Measurements from ENCODE around the gene COL25A1. TPM values are rescaled to one million over a fixed set of nuclear protein-coding genes. Genes with fewer than 3 reads are reported as not detected.
"Not testable (repeated sequence)": the region's sequence is repeated elsewhere in the genome, so short reads cannot be mapped to it uniquely, and the experiment has no call there.

COL25A1 gene
- total RNA-seq, 2 experiments from 2014 or later: 0.67 TPM; not detected in 1

DNA sequence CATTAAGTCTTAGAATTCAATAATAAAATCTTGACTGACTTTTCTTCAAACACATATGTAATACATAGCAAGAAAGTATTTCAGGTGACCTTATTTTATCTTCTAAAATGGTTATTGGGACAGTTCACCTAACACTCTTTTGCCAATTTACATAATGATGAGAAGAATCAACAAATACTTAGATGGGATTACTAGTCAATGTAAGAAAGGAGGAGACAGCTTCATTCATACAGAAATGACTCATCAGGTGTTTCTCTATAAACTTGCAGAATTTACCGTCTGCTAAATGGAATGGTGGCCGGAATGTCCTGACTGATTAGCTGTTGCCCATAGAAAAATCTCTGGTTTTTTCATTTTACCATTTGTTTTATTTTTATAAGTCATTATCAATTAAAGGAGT lies 424.6 kb downstream of the COL25A1 start:
- Mint-ChIP-seq H3K27me3 (peaks cover 21% of the 10 kb centered on the region), H3K36me3 (no peaks in the 10 kb centered on the region), H3K4me3 (no peak overlapping the region), H3K27ac (no peak overlapping the region), H3K4me1 (no peaks in the 10 kb centered on the region), H3K9me3 (no peaks in the 10 kb centered on the region)
- ATAC-seq (ENCODE audit: low read depth): no peak
- POLR2A ChIA-PET: interaction anchor here (0.6 kb wide), 1 partner anchor 176 kb away, joined by 3 read pairs; no protein-coding TSS in a partner anchor
- no peak for DNase-seq

GRCh38 chr4:108874806-108875205 lies 427.7 kb downstream of the COL25A1 start:
- Mint-ChIP-seq H3K36me3 (no peaks in the 10 kb centered on the region), H3K27me3 (peaks cover 20% of the 10 kb centered on the region), H3K4me3 (no peak overlapping the region), H3K4me1 (no peaks in the 10 kb centered on the region), H3K27ac (no peak overlapping the region), H3K9me3 (no peaks in the 10 kb centered on the region)
- POLR2A ChIA-PET: no interaction called here
- DNase-seq (no peak), ATAC-seq (ENCODE audit: low read depth) (no peak)

GRCh38 chr4:108869970-108870369 lies 432.5 kb downstream of the COL25A1 start:
- peaks cover 23% of the 10 kb centered on the region for H3K27me3 Mint-ChIP-seq
- H3K36me3 Mint-ChIP-seq; H3K9me3 Mint-ChIP-seq; H3K4me3 Mint-ChIP-seq; H3K4me1 Mint-ChIP-seq; DNase-seq; POLR2A ChIA-PET; H3K27ac Mint-ChIP-seq; ATAC-seq (ENCODE audit: low read depth): not testable (repeated sequence)

GRCh38 chr4:108868606-108869227 lies 433.7 kb downstream of the COL25A1 start:
- ATAC-seq (ENCODE audit: low read depth): no peak
- H3K4me1 Mint-ChIP-seq: no peaks in the 10 kb centered on the region
- H3K4me3 Mint-ChIP-seq: no peak overlapping the region
- no peaks in the 10 kb centered on the region for H3K36me3 Mint-ChIP-seq
- H3K27ac Mint-ChIP-seq: no peak overlapping the region
- H3K9me3 Mint-ChIP-seq: no peaks in the 10 kb centered on the region
- DNase-seq: no peak
- peaks cover 22% of the 10 kb centered on the region for H3K27me3 Mint-ChIP-seq
- POLR2A ChIA-PET: no interaction called here

GRCh38 chr4:108867476-108867875 lies 435.0 kb downstream of the COL25A1 start:
- no peaks in the 10 kb centered on the region for H3K4me1 Mint-ChIP-seq
- DNase-seq (no peak), ATAC-seq (ENCODE audit: low read depth) (no peak)
- no peak overlapping the region for H3K27ac Mint-ChIP-seq
- no peaks in the 10 kb centered on the region for H3K9me3 Mint-ChIP-seq
- POLR2A ChIA-PET: no interaction called here
- no peak overlapping the region for H3K4me3 Mint-ChIP-seq
- no peaks in the 10 kb centered on the region for H3K36me3 Mint-ChIP-seq
- peaks cover 18% of the 10 kb centered on the region for H3K27me3 Mint-ChIP-seq

DNA sequence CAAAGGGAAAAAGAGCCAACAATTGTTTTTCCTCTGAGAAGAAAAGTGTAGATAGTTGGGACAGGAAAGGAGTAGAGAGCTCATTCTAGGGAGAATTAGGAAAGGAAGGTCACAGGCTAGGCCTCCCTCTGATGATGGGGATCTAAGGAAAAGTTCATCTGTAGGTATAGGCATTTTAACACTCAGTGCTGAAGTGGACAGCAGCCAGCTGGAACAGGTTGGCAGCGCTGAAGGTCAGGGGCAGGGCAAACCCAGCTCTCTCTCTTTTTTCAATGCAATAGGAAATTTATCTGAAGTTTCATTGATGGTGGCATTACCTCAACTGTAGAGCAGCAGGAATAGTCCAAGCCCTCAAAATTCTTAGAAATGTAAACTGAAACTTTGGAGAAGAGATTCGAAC lies 441.1 kb downstream of the COL25A1 start:
- Mint-ChIP-seq H3K4me3 (no peak overlapping the region), H3K36me3 (no peaks in the 10 kb centered on the region), H3K9me3 (no peaks in the 10 kb centered on the region), H3K27me3 (peaks cover 10% of the 10 kb centered on the region), H3K27ac (no peak overlapping the region), H3K4me1 (peaks cover 2% of the 10 kb centered on the region)
- no peak for DNase-seq
- ATAC-seq (ENCODE audit: low read depth): no peak
- POLR2A ChIA-PET: no interaction called here

- POLR2A ChIA-PET: no interaction called here
- Mint-ChIP-seq H3K36me3 (peaks cover 3% of the 10 kb centered on the region), H3K27me3 (no peaks in the 10 kb centered on the region), H3K27ac (no peak overlapping the region), H3K4me3 (no peak overlapping the region), H3K9me3 (peaks cover 4% of the 10 kb centered on the region), H3K4me1 (peaks cover 15% of the 10 kb centered on the region)
- ATAC-seq (ENCODE audit: low read depth) (no peak), DNase-seq (no peak)
Observed at GRCh38 chr4:108854786-108855185, 447.7 kb downstream of the COL25A1 start.

DNA sequence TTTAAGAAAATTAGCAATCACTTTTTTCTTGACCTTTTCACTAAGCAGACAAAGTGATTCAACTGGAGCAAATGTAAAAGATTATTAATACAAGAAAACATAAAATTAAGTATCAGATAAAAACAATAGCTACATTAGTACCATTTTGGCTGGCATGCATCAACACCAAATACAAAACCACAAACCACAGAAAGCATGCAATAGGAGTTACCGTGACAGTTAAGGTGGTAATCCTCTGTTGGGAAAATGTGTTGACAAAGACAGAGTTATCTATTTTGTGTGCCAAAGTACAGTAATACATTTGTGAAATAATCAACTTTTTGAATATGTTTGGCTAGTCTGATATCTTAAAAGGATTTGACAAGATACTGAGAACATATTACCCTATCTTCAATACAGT lies 449.8 kb downstream of the COL25A1 start:
- no peak overlapping the region for H3K4me3 Mint-ChIP-seq
- H3K27me3 Mint-ChIP-seq: no peaks in the 10 kb centered on the region
- peaks cover 16% of the 10 kb centered on the region for H3K4me1 Mint-ChIP-seq
- DNase-seq (no peak), ATAC-seq (ENCODE audit: low read depth) (no peak)
- H3K9me3 Mint-ChIP-seq: peaks cover 4% of the 10 kb centered on the region
- peaks cover 3% of the 10 kb centered on the region for H3K36me3 Mint-ChIP-seq
- POLR2A ChIA-PET: interaction anchor here (0.6 kb wide), 1 partner anchor 796 kb away, joined by 3 read pairs; no protein-coding TSS in a partner anchor
- H3K27ac Mint-ChIP-seq: no peak overlapping the region

- Mint-ChIP-seq H3K4me1 (peaks cover 16% of the 10 kb centered on the region), H3K36me3 (peaks cover 3% of the 10 kb centered on the region), H3K9me3 (peaks cover 4% of the 10 kb centered on the region), H3K27me3 (no peaks in the 10 kb centered on the region), H3K4me3 (no peak overlapping the region), H3K27ac (no peak overlapping the region)
- ATAC-seq (ENCODE audit: low read depth) (no peak), DNase-seq (no peak)
- POLR2A ChIA-PET: no interaction called here
Observed at GRCh38 chr4:108851366-108851765, 451.1 kb downstream of the COL25A1 start.

GRCh38 chr4:108850219-108850649 lies 452.2 kb downstream of the COL25A1 start:
- peak overlapping the region; percentile 37 for H3K4me3 Mint-ChIP-seq
- peaks cover 3% of the 10 kb centered on the region for H3K36me3 Mint-ChIP-seq
- H3K4me1 Mint-ChIP-seq: peaks cover 16% of the 10 kb centered on the region
- H3K9me3 Mint-ChIP-seq: peaks cover 4% of the 10 kb centered on the region
- H3K27ac Mint-ChIP-seq: no peak overlapping the region
- ATAC-seq (ENCODE audit: low read depth) (peak; percentile 66), DNase-seq (no peak)
- POLR2A ChIA-PET: no interaction called here
- no peaks in the 10 kb centered on the region for H3K27me3 Mint-ChIP-seq

- H3K27ac Mint-ChIP-seq: no peak overlapping the region
- H3K4me3 Mint-ChIP-seq: peak overlapping the region; percentile 37
- H3K27me3 Mint-ChIP-seq: no peaks in the 10 kb centered on the region
- POLR2A ChIA-PET: no interaction called here
- no peak for DNase-seq
- H3K4me1 Mint-ChIP-seq: peaks cover 16% of the 10 kb centered on the region
- peak; percentile 54 for ATAC-seq (ENCODE audit: low read depth)
- peaks cover 3% of the 10 kb centered on the region for H3K36me3 Mint-ChIP-seq
- H3K9me3 Mint-ChIP-seq: peaks cover 4% of the 10 kb centered on the region
Observed at GRCh38 chr4:108849611-108850168, 452.8 kb downstream of the COL25A1 start.

GRCh38 chr4:108846568-108846967 lies 455.9 kb downstream of the COL25A1 start:
- no peak for ATAC-seq (ENCODE audit: low read depth)
- H3K36me3 Mint-ChIP-seq: no peaks in the 10 kb centered on the region

DNA sequence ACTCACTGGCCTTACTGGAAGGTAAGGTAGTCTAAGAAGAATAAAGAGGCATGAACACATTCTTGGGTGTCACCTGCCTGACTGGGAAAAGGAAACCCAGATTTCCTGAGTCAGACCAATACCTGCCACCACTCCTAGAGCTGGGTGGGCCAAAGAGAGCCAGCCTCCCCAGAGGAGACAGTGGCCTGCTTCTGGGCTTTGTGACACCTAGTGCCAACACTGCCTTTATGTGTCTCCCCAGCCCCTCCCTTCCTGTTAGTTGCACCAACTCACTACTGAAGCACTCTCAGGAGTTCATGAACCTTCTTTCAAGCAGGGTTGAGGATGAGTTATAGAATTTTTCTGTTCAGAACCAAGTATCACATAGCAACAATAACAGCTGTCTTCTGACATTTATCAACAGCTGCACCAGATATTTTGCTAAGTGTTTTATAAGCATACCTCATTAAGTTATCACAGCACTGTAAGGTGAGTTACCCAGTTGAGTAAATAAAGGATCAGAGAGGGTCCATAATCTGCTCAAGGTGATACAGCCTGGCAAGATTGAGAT lies 462.0 kb downstream of the COL25A1 start:
- peak; percentile 45 for ATAC-seq (ENCODE audit: low read depth)
- Mint-ChIP-seq H3K36me3 (no peaks in the 10 kb centered on the region), H3K4me1 (no peaks in the 10 kb centered on the region), H3K27ac (no peak overlapping the region), H3K4me3 (no peak overlapping the region), H3K27me3 (peaks cover 2% of the 10 kb centered on the region), H3K9me3 (no peaks in the 10 kb centered on the region)
- POLR2A ChIA-PET: no interaction called here
- no peak for DNase-seq

More at GRCh38 chr4:108846568-108846967, 455.9 kb downstream of the COL25A1 start:
- Mint-ChIP-seq H3K4me1 (peaks cover 13% of the 10 kb centered on the region), H3K27me3 (peaks cover 2% of the 10 kb centered on the region), H3K4me3 (no peak overlapping the region), H3K27ac (no peak overlapping the region), H3K9me3 (peaks cover 2% of the 10 kb centered on the region)
- no peak for DNase-seq
- POLR2A ChIA-PET: no interaction called here

- no peak for ATAC-seq (ENCODE audit: low read depth)
- peaks cover 2% of the 10 kb centered on the region for H3K4me1 Mint-ChIP-seq
Observed at GRCh38 chr4:108839333-108839732, 463.1 kb downstream of the COL25A1 start.

More at GRCh38 chr4:108839333-108839732, 463.1 kb downstream of the COL25A1 start:
- no peak overlapping the region for H3K4me3 Mint-ChIP-seq
- no peaks in the 10 kb centered on the region for H3K9me3 Mint-ChIP-seq
- no peaks in the 10 kb centered on the region for H3K36me3 Mint-ChIP-seq
- H3K27ac Mint-ChIP-seq: no peak overlapping the region
- POLR2A ChIA-PET: no interaction called here
- peaks cover 2% of the 10 kb centered on the region for H3K27me3 Mint-ChIP-seq
- no peak for DNase-seq
